Measurements from ENCODE around the gene PLLP.

Gene PLLP

GRCh38 chr16:57225978-57226377 is 58.5 kb downstream of the PLLP start:
- no peak for DNase-seq (ENCODE audit: low read depth in 2 of 2)

- DNase-seq (ENCODE audit: low read depth in 2 of 2): no peak
These were observed 59.7 kb downstream of the PLLP start for GRCh38 chr16:57224651-57225335.

GRCh38 chr16:57223057-57223456 is 61.4 kb downstream of the PLLP start:
- DNase-seq (ENCODE audit: low read depth in 2 of 2): no peak

GRCh38 chr16:57216968-57217367 is 67.5 kb downstream of the PLLP start:
- no peak for DNase-seq (ENCODE audit: low read depth in 2 of 2)

GRCh38 chr16:57213462-57213861 is 71.0 kb downstream of the PLLP start:
- DNase-seq (ENCODE audit: low read depth in 2 of 2): no peak

GRCh38 chr16:57209780-57210179 is 74.7 kb downstream of the PLLP start:
- DNase-seq (ENCODE audit: low read depth in 2 of 2): no peak

- no peak for DNase-seq (ENCODE audit: low read depth in 2 of 2)
These were observed 75.5 kb downstream of the PLLP start for GRCh38 chr16:57208926-57209325.

Measured in stimulated activated CD4-positive, alpha-beta T cell treated with anti-CD3 and anti-CD28 coated beads, Interleukin-1b, Interleukin-23, amount 100 ng/mL, for 4 hours (primary cell).